ENCODE results near the gene WNT1.
A peak's percentile ranks its signal among the peaks of the same experiment; 100 is the strongest.

Gene WNT1

GRCh38 chr12:48978291-48978740, at the start of gene WNT1:
Gene WNT1 (plus strand): TSS chr12:48978322. CDS start chr12:48978651, 329 bp downstream.
- DNase-seq (ENCODE audit: low spot score) = no peak

DNA sequence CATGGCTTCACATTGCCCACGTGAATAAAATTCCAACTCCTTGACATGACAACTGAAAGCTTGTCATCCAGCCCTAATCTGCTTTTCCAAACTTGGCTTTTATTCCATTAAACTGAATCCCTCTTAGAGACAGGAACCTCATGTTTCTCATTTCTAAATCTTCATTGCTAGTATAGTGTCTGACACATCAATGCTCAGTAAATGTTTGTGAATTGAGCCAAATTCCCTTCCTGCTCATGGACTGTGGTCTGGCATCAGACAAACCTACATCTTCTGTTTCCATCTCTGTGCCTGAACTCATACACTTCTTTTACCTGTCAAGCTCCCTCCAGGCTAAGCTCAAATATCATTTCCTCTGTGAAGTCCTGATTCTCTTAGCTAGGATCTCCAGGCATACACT, 48.6 kb upstream of the WNT1 start:
- no peak for DNase-seq (ENCODE audit: low spot score)

DNA sequence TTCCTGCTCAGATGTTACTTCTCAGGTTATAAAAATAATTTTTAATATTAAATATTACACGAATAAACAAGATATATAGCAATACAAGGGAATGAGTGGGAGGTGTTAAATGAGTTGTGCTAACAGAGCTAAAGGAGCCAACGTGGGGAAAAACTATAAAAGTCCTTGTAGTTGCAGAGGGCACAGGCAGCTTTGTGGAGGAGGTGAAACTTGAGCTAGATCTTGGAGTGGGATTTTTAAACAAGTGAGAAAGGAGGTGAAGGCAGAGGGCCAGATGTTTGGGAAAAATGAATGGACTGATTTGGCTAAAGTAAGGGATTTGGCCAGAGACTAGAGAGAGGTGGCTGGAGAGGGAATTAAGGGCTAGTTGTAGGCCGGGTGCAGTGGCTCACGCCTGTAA, 47.6 kb upstream of the WNT1 start:
- DNase-seq (ENCODE audit: low spot score) = no peak

- no peak for DNase-seq (ENCODE audit: low spot score)
These were observed 45.2 kb upstream of the WNT1 start for GRCh38 chr12:48932878-48933277.

DNA sequence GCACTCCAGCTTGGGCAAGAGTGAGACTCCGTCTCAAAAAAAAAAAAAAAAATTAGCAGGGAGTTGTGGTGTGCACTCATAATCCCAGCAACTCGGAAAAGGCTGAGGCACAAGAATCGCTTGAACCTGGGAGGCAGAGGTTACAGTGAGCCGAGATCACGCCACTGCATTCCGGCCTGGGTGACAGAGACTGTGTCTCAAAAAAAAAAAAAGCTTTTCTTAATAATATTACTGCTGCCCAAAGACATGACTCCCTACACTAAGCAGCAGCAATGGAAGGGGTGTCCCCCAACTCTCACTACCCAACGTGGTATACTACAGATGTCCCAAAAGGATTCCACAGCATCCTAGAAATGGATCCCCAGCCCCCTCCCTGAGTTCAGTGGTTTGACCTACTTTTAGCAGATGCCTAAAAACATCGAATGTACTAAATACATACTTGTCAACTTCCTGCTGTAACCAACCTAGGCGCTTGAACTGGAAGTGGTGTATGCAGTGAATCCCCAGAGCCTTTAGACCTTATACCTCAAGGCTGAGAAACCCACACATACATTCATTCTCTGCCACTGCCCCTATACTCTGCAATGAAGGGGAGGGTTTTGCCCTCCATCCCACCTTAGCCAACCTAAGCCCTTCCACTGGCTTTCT, 44.3 kb upstream of the WNT1 start:
- DNase-seq (ENCODE audit: low spot score) = no peak

DNA sequence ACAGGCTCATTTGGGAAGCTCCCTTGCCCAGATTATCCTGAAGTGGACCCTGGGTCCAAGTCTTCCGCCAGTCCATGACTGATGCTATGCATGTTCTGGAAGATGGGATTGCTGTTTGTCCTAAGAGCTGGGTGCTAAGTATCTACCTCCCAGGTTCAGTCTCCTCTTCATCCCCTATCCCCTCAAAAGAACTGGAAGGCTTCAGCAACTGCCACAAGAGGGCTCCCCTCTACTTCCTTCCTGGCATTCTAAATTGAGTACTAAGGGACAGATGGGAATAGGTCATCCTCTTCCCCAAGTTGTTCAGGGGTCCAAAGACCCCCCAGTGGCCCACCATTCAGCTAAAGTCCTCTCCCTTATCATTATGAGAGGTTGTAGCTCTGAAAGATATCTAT, 43.8 kb upstream of the WNT1 start:
- no peak for DNase-seq (ENCODE audit: low spot score)

DNA sequence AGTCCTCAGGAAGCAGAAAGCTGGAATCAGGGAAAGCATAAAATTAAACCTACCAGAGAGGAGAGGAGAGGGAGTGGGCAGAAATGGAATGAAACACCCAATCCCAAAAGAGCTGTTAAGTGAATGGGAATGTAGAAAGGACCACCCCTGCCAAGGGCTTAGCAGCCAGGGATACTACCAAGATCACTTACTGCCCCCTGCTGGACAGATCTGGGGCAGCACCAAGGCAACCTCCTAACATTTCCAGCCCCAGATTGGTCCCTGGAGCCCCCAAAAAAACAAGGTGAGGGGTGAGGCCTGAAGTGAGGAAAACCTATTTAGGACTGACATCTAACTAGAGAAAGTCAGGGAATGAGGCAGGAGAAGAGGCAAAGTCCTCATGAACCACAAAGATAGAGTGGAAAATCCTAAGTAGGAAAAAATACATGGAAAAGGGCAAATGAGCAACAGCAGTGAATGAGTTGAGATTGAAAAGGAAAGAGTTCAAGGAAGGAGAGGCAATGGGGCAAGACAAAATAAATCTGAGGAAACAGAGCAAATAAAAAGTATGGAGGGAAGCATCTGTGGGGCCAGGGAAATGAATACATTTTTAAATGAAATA, 41.6 kb upstream of the WNT1 start:
- DNase-seq (ENCODE audit: low spot score) = peak; percentile 75

- no peak for DNase-seq (ENCODE audit: low spot score)
These were observed 41.0 kb upstream of the WNT1 start for GRCh38 chr12:48937170-48937569.

GRCh38 chr12:48938805-48939204, 39.3 kb upstream of the WNT1 start:
- DNase-seq (ENCODE audit: low spot score) = no peak

GRCh38 chr12:48940181-48940580, 37.9 kb upstream of the WNT1 start:
- DNase-seq (ENCODE audit: low spot score) = no peak

DNA sequence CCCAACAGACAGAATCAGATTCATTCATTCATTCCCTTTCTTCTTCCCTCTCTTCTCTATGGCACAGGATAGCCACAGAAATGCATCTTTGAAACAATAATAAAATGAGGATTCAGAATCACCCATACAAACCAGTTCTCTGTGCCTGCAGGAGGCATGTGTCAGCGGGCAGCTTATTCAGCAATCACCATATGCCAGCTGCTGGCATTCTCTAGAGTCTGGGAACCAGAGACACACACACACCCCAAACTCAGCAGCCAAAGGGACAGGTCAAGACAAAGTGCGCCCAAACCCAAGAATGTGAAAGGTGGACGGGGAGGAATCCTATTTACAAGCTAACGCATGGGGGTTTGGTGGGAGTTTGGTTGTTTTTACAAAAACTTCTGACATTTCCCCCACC, 34.9 kb upstream of the WNT1 start:
- no peak for DNase-seq (ENCODE audit: low spot score)

DNA sequence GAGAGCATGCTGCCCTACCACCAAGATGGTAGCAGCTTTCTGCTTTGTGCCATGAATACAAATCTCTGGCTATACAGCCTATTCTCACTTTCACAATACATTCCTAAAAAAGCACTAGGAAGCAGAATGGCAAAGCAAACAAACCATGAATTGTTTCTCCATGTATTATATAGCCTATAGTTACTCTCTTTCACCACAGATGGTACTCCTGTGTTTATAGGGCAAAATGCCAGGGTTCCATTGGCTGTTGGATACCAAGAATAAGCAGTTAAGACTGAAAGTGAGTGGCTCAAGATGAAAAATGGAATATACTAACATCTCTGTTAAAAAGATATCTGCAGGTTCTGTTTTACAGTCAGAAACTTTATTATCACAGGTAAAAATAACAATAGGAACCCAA, 31.9 kb upstream of the WNT1 start:
- DNase-seq (ENCODE audit: low spot score) = no peak

DNA sequence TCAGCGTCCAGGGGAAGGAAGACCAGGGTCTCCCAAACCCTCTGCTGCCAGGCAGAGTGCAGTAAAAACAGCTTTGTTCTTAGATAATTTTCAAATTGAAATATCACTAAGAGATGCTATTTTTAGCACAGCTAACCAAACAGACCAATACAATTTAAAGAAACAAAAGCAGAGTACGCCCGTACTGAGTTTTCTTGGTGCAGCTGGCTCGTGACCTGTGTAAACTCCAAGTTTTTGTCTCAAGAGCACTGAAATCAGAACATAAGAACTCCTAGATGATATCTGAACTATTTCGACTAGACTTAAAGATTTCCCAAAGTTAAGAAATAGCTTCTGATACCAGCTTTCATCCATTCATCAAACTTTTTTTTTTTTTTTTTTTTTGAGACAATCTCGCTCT, 31.2 kb upstream of the WNT1 start:
- DNase-seq (ENCODE audit: low spot score) = no peak

GRCh38 chr12:48947727-48948126, 30.4 kb upstream of the WNT1 start:
- DNase-seq (ENCODE audit: low spot score) = no peak

GRCh38 chr12:48952691-48953090, 25.4 kb upstream of the WNT1 start:
- no peak for DNase-seq (ENCODE audit: low spot score)

- no peak for DNase-seq (ENCODE audit: low spot score)
These were observed 24.1 kb upstream of the WNT1 start for GRCh38 chr12:48954061-48954460.

DNA sequence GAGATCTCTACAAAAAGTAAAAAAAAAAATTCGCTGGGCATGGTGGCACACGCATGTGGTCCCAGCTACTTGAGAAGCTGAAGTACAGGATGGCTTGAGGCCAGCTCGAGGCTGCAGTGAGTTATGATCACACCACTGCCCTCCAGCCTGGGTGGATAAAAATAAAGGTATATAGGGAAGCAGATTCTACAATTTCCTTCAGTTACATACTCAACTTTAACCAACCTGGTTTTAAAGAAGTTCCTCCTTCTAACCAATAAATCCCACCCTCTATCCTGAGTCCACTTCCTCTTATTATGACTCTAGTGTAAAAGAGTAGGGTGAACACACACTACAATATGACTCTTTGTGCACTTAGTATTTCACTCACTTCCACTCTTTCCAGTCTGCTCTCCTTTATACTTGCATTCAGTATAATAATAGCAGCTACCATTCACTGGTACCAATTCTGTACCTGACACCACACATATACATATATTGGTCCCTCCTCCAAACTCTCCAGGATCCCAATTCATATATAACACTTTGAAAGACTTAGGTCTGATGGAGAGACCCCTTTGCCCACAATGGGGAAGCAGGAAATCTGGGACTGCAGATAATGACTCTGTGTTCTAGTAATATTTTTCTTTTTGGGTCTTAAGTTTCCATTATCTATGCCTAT, 23.2 kb upstream of the WNT1 start:
- DNase-seq (ENCODE audit: low spot score) = no peak

DNA sequence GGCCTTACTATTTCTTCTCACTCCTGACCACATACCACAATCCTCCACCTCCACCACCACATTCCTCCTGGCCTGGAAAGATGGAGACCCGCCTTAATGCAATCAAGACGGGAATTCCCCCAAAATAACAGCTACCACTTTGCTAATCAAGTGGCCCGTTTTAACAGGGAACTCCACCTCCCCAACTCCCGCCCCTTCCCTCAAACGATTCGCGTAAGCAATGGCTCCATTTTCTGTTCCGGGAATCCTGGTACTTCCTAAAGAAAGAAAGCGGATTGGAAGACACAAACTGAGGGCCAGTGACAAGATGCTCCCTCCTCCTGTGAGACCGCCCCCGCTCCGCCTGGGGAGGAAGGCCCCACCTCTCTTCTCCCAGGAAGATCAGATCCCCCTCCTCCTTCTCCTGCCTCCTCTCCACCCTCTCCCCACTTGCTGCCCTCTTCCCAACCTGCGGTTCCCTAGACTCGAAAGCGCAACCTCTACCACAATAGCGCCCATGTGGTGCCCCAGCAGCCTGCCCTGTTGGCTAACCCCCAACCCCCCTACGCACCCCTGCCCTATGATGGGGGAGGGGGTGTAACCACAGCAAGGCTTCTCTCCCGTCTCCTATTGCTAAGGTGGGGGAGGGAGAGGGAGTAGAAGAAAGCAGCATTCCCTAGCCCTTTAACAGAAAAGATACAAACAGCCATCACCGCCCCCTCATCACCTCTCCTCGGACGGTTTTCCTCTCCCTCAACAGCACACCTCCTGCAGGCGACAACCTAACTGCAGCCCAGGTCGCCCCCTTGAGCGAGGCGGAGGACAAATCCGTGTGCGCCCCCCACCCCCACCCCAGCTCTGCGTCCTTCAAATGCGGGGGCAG, 21.6 kb upstream of the WNT1 start:
- no peak for DNase-seq (ENCODE audit: low spot score)

GRCh38 chr12:48957141-48958048, 20.7 kb upstream of the WNT1 start, which contains the start of gene ARF3:
Gene ARF3 (minus strand): TSS chr12:48957487. CDS start chr12:48941095, 16,392 bp downstream.
- DNase-seq (ENCODE audit: low spot score) = peak; percentile 22

GRCh38 chr12:48958049-48958388, 20.1 kb upstream of the WNT1 start:
- DNase-seq (ENCODE audit: low spot score) = no peak

- DNase-seq (ENCODE audit: low spot score) = no peak
These were observed 17.3 kb upstream of the WNT1 start for GRCh38 chr12:48960834-48961233.

GRCh38 chr12:48961331-48961730, 16.8 kb upstream of the WNT1 start:
- no peak for DNase-seq (ENCODE audit: low spot score)
